HG03095 (cell line): ENCODE results near the gene ZC2HC1C.

ENCODE experiments used
- ATAC-seq: cut with Tn5 transposase; IDR thresholded peaks from one replicate; pipeline ENCODE4 v1.9.1; 2021; ENCODE audit warnings: moderate library complexity; ENCODE audit not compliant: unreplicated experiment

Gene ZC2HC1C

GRCh38 chr14:75128596-75128990 lies 59.2 kb downstream of the ZC2HC1C start:
- ATAC-seq: no peak
